H1 (cell line): Measurements from ENCODE around the gene EIF4A3. TPM values are rescaled to one million over a fixed set of nuclear protein-coding genes. Genes with fewer than 3 reads are reported as not detected.

Experiments
- CTCF ChIA-PET: fragments of 300-600 bp; sonication (Branson Sonifier 250); formaldehyde crosslinking; loops from one replicate; lab custom pipeline; 2021; ENCODE audit not compliant: partially characterized antibody; lab: Charles Lee
- POLR2A ChIA-PET: fragments of 300-600 bp; sonication (Branson Sonifier 250); formaldehyde crosslinking; loops from one replicate; lab custom pipeline; 2021; ENCODE audit warnings: inconsistent platforms; ENCODE audit not compliant: partially characterized antibody; lab: Charles Lee
- DNase-seq, 2 experiments: peaks; one replicate each; pipeline versions ENCODE4 v3.0.0 to v3.0.0-alpha.2; 2010 to 2022; ENCODE audit warnings: low spot score in 2 of 2, low read depth in 1 of 2, mixed read lengths in 1 of 2
- FAIRE-seq: peaks from 2 replicates; lab custom pipeline; 2011; peaks lifted over from hg19 to GRCh38; lab: Jason Lieb, UNC
- H2AFZ ChIP-seq: 2 replicates; pipeline ENCODE4 v1.8.1; 2012; ENCODE audit warnings: low read length, inconsistent platforms
- H2AK5ac ChIP-seq: 2 replicates; pipeline ENCODE4 v1.6.1; 2013; ENCODE audit warnings: low read depth, low read length
- H2BK120ac ChIP-seq: replicated peaks from 2 replicates; pipeline ENCODE3; 2013; ENCODE audit warnings: low read depth, low read length, inconsistent platforms
- H2BK12ac ChIP-seq: 2 replicates; pipeline ENCODE4 v1.6.1; 2013; ENCODE audit warnings: low read depth, low read length
- H2BK15ac ChIP-seq: 2 replicates; pipeline ENCODE4 v1.6.1; 2013; ENCODE audit warnings: low read length
- H2BK20ac ChIP-seq: 2 replicates; pipeline ENCODE4 v1.6.1; 2013; ENCODE audit warnings: low read length
- H2BK5ac ChIP-seq: 2 replicates; pipeline ENCODE4 v1.6.1; 2013; ENCODE audit warnings: low read depth, low read length
- H3K14ac ChIP-seq: 2 replicates; pipeline ENCODE4 v1.6.1; 2013; ENCODE audit warnings: inconsistent platforms; ENCODE audit not compliant: insufficient read length
- H3K18ac ChIP-seq: 2 replicates; pipeline ENCODE4 v1.6.1; 2013; ENCODE audit warnings: low read length; ENCODE audit errors: extremely low read depth
- H3K23ac ChIP-seq: 2 replicates; pipeline ENCODE4 v1.6.1; 2013; ENCODE audit warnings: inconsistent platforms; ENCODE audit not compliant: insufficient read length
- H3K23me2 ChIP-seq: 2 replicates; pipeline ENCODE4 v1.6.1; 2013; ENCODE audit warnings: low read depth, low read length
- H3K27ac ChIP-seq: 2 replicates; pipeline ENCODE4 v1.6.1; 2011; ENCODE audit warnings: low read depth, low read length, inconsistent platforms
- H3K27me3 ChIP-seq, 4 experiments: replicated peaks in 1 of 4; 1 replicate in 1 of 4; 2 replicates in 3 of 4; pipeline versions ENCODE4 v1.6.1 to v1.8.1; 2011 to 2013; ENCODE audit warnings: low read length in 3 of 4, mild to moderate bottlenecking in 3 of 4, inconsistent platforms in 2 of 4, mixed read lengths in 2 of 4, moderate library complexity in 1 of 4; ENCODE audit not compliant: control insufficient read depth in 3 of 4, insufficient read depth in 3 of 4; ENCODE audit errors: extremely low read depth in 1 of 4
- H3K36me3 ChIP-seq, 4 experiments: 2 replicates each; pipeline versions ENCODE4 v1.6.1 to v1.8.1; 2011 to 2013; ENCODE audit warnings: mild to moderate bottlenecking in 4 of 4, low read length in 3 of 4, moderate library complexity in 2 of 4, control low read depth in 1 of 4, inconsistent platforms in 1 of 4; ENCODE audit not compliant: insufficient read depth in 4 of 4, control insufficient read depth in 2 of 4
- H3K4ac ChIP-seq: replicated peaks from 2 replicates; pipeline ENCODE3; 2013; ENCODE audit warnings: low read length, low read depth, mixed read lengths, inconsistent platforms; ENCODE audit not compliant: insufficient read length
- H3K4me1 ChIP-seq, 4 experiments: replicated peaks in 1 of 4; 1 replicate in 1 of 4; 2 replicates in 3 of 4; pipeline versions ENCODE4 v1.6.1 to v1.8.1; 2011 to 2013; ENCODE audit warnings: low read length in 3 of 4, inconsistent platforms in 2 of 4, mixed read lengths in 1 of 4; ENCODE audit not compliant: insufficient read depth in 4 of 4, control insufficient read depth in 3 of 4
- H3K4me2 ChIP-seq, 2 experiments: 2 replicates each; pipeline versions ENCODE4 v1.6.1 to v1.8.1; 2011 to 2013; ENCODE audit warnings: low read depth in 2 of 2, low read length in 2 of 2, control low read depth in 1 of 2, inconsistent platforms in 1 of 2, mild to moderate bottlenecking in 1 of 2; ENCODE audit not compliant: insufficient read depth in 1 of 2
- H3K4me3 ChIP-seq, 4 experiments: fragments of 200-600, 300-600 bp in 1 of 4; sonication (generic), shearing (Covaris generic), sonication (Bioruptor Twin) in 1 of 4; 2 replicates each; pipeline versions ENCODE4 v1.5.1 to v1.8.1; 2011 to 2016; ENCODE audit warnings: low read length in 4 of 4, low read depth in 3 of 4, control low read depth in 2 of 4, inconsistent platforms in 2 of 4, mild to moderate bottlenecking in 2 of 4, mixed read lengths in 1 of 4, moderate library complexity in 1 of 4; ENCODE audit not compliant: insufficient read depth in 2 of 4; ENCODE audit errors: extremely low read depth in 1 of 4
- H3K56ac ChIP-seq: replicated peaks from 2 replicates; pipeline ENCODE3; 2013; ENCODE audit warnings: low read depth, mild to moderate bottlenecking, mixed read lengths, low read length, inconsistent platforms; ENCODE audit not compliant: insufficient read length
- H3K79me1 ChIP-seq: 2 replicates; pipeline ENCODE4 v1.6.1; 2013; ENCODE audit warnings: low read depth, low read length, control low read depth
- H3K79me2 ChIP-seq, 2 experiments: 2 replicates each; pipeline versions ENCODE4 v1.6.1 to v1.8.1; 2012 to 2013; ENCODE audit warnings: low read length in 2 of 2, mild to moderate bottlenecking in 2 of 2, inconsistent platforms in 1 of 2; ENCODE audit not compliant: insufficient read depth in 2 of 2, control insufficient read depth in 1 of 2
- H3K9ac ChIP-seq, 4 experiments: replicated peaks in 1 of 4; 1 replicate in 1 of 4; 2 replicates in 3 of 4; pipeline versions ENCODE4 v1.6.1 to v1.8.1; 2011 to 2013; ENCODE audit warnings: low read depth in 3 of 4, low read length in 3 of 4, control low read depth in 2 of 4, mild to moderate bottlenecking in 2 of 4, moderate library complexity in 2 of 4, inconsistent platforms in 1 of 4; ENCODE audit errors: extremely low read depth in 1 of 4
- H3K9me3 ChIP-seq, 2 experiments: 2 replicates each; pipeline versions ENCODE4 v1.6.1 to v1.8.1; 2012 to 2013; ENCODE audit warnings: mild to moderate bottlenecking in 2 of 2, moderate library complexity in 2 of 2, control low read depth in 1 of 2, inconsistent platforms in 1 of 2, low read depth in 1 of 2, low read length in 1 of 2, mixed read lengths in 1 of 2; ENCODE audit not compliant: insufficient read depth in 2 of 2
- H4K20me1 ChIP-seq, 2 experiments: replicated peaks in 1 of 2; 2 replicates each; pipeline versions ENCODE3 to v1.8.1; 2011 to 2013; ENCODE audit warnings: inconsistent platforms in 2 of 2, low read length in 2 of 2, mild to moderate bottlenecking in 1 of 2; ENCODE audit not compliant: insufficient read depth in 2 of 2, control insufficient read depth in 1 of 2
- H4K5ac ChIP-seq: 2 replicates; pipeline ENCODE4 v1.6.1; 2013; ENCODE audit warnings: low read length, low read depth, mixed read lengths, inconsistent platforms; ENCODE audit not compliant: insufficient read length
- H4K8ac ChIP-seq: 2 replicates; pipeline ENCODE4 v1.8.0; 2013; ENCODE audit warnings: mild to moderate bottlenecking, moderate library complexity, low read length, inconsistent platforms; ENCODE audit not compliant: insufficient read depth; ENCODE audit errors: extremely low read depth
- H4K91ac ChIP-seq: replicated peaks from 2 replicates; pipeline ENCODE3; 2013; ENCODE audit warnings: low read length, mixed read lengths, inconsistent platforms; ENCODE audit not compliant: insufficient read length
- ASH2L ChIP-seq: fragments of 200-600, 300-600 bp; sonication (generic); IDR thresholded peaks from one replicate; pipeline ENCODE4 v1.7.1; 2017; ENCODE audit warnings: low read length
- ATF2 ChIP-seq: IDR thresholded peaks from 2 replicates; pipeline ENCODE4 v1.6.1; 2012; ENCODE audit warnings: low read length, inconsistent platforms
- CHD1 ChIP-seq: IDR thresholded peaks from 2 replicates; pipeline ENCODE4 v1.6.1; 2012; ENCODE audit warnings: low read depth, low read length, improper control_type of control experiment
- KDM1A ChIP-seq: fragments of 200-600, 300-600 bp; sonication (generic); IDR thresholded peaks from 2 replicates; pipeline ENCODE4 v1.7.1; 2016; ENCODE audit warnings: mild to moderate bottlenecking, low read length, borderline replicate concordance
- NANOG ChIP-seq: IDR thresholded peaks from 2 replicates; pipeline ENCODE4 v1.6.1; 2011; ENCODE audit warnings: low read length, low read depth, mild to moderate bottlenecking, inconsistent platforms; ENCODE audit not compliant: insufficient read depth, poor library complexity, severe bottlenecking
- POLR2A ChIP-seq, 2 experiments: IDR thresholded peaks; 1 replicate in 1 of 2; 2 replicates in 1 of 2; pipeline ENCODE4 v1.6.1; 2011; ENCODE audit warnings: low read depth in 2 of 2, low read length in 2 of 2, mild to moderate bottlenecking in 2 of 2; ENCODE audit errors: control extremely low read depth in 1 of 2
- SRF ChIP-seq: IDR thresholded peaks from 2 replicates; pipeline ENCODE4 v1.6.1; 2011; ENCODE audit warnings: mild to moderate bottlenecking, low read depth, low read length, moderate library complexity
- TCF12 ChIP-seq: IDR thresholded peaks from 2 replicates; pipeline ENCODE4 v1.6.1; 2011; ENCODE audit warnings: low read depth, mild to moderate bottlenecking, low read length
- TEAD4 ChIP-seq: IDR thresholded peaks from 2 replicates; pipeline ENCODE4 v1.6.1; 2012; ENCODE audit warnings: low read depth, low read length, inconsistent platforms, mixed read lengths
- YY1 ChIP-seq: IDR thresholded peaks from 2 replicates; pipeline ENCODE4 v1.6.1; 2011; ENCODE audit warnings: low read depth, mild to moderate bottlenecking, low read length
- WGBS, 2 experiments: shearing (Covaris generic) in 1 of 2; methylation state at CpG; one replicate each; pipeline versions ENCODE4 v1.1.6 to v1.1.7; 2013 to 2015; ENCODE audit warnings: low lambda C conversion rate in 2 of 2, mixed read lengths in 2 of 2, inconsistent platforms in 1 of 2, low coverage in 1 of 2, missing lambda C conversion rate in 1 of 2; ENCODE audit not compliant: insufficient replicate concordance in 2 of 2, insufficient coverage in 1 of 2, insufficient read length in 1 of 2; ENCODE audit errors: extremely low coverage in 1 of 2, missing lambda C conversion rate in 1 of 2; 5-methylcytosine and 5-hydroxymethylcytosine counted together
- polyA plus RNA-seq, 7 experiments: library from polyadenylated mRNA; depleted of rRNA in 3 of 7; stranded (reverse) in 5 of 7; unstranded in 2 of 7; fragments of >200 nt in 5 of 7; fragments of 200-250 nt in 2 of 7; gene quantifications; 1 replicate in 5 of 7; 2 replicates in 1 of 7; 4 replicates in 1 of 7; pipeline versions ENCODE4 v1.2.1 to v1.2.3, GENCODE V29; 2011 to 2013; ENCODE audit warnings: missing spikeins in 2 of 7, mixed read lengths in 2 of 7
- total RNA-seq: library from RNA; stranded (reverse); fragmentation: NEBNext Ultra II Directional; extraction: Animal tissue kit (Norgen Biotek cat#: 25700); gene quantifications from 2 replicates; pipeline ENCODE4 v1.2.1, GENCODE V29; 2021
- TF ChIP-seq, protein P1 (sequence below): IDR thresholded peaks from 2 replicates; pipeline ENCODE4 v1.6.1; 2012; ENCODE audit warnings: inconsistent platforms

EIF4A3 gene
- total and polyA plus RNA-seq, 2 of the 8 experiments (the other 6 are each of a cell fraction or from before 2014, with no cell fraction given): 142 to 146 TPM

DNA sequence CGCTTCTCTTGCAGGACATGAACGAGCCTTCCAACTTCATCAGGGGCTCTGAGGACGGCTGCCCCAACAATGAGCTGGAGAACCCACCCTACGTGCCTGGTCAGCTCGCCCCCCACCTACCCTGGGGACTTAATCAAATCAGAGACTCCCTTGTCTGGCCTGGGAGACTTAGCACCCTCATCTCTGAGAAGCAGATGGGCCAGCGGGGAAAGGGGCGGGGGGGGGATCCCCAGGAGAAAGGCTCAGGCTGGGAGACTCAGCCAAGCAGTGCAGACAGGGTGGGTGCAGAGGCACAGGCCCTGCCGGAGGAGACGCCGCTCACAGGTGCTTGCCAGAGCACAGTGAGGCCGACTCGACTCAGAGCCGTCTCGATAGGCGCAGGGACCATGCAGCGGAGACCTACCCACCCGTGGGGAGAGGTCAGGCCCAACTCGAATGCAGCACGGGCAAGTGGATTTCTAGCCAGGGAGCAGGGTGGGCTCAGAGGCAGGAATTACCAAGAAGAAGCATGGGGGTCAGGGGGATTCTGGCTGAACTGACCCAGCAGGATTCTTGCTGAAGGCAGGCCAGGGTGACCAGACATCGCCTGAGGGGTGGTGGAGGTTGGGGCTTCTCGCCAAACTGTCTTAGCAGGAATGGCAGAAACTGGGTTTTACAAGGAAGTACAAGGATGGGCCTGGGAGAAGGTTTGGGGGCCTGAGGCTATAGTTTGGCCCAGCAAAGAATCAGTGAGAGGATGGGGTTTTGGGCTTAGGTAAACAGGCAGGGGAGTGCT is 35.8 kb downstream of the EIF4A3 start:
- H4K5ac ChIP-seq: no peak overlapping the region
- H4K20me1 ChIP-seq: no peaks in the 10 kb centered on the region
- no peak overlapping the region for H3K9ac ChIP-seq
- H4K91ac ChIP-seq: no peak overlapping the region
- FAIRE-seq: no peak
- peak overlapping the region; percentile 25 for H4K8ac ChIP-seq
- H3K27ac ChIP-seq: no peak overlapping the region
- no peak overlapping the region for H3K14ac ChIP-seq
- no peak overlapping the region for H3K4me2 ChIP-seq
- no peak overlapping the region for H3K18ac ChIP-seq
- no peak overlapping the region for H2BK15ac ChIP-seq
- no peaks in the 10 kb centered on the region for H3K9me3 ChIP-seq
- 86% methylated on average over 17 of the region's 21 CpGs; no CpG with 5 or more reads in 1 of the 2 experiments for WGBS, 2 experiments
- no peak overlapping the region for H2BK5ac ChIP-seq
- H3K79me1 ChIP-seq: 0 out of 2 replicates have a peak, but pooled peaks cover 2% of the 10 kb centered on the region
- no peak overlapping the region for H2AFZ ChIP-seq
- POLR2A ChIA-PET: interaction anchor here (1.2 to 3.6 kb wide), 4 partner anchors 10 to 36 kb away, joined by 3 to 20 read pairs (median 4); partner anchors contain the start of gene GAA
- DNase-seq: no peak
- no peak overlapping the region for H3K56ac ChIP-seq
- CTCF ChIA-PET: interaction anchor here (0.9 to 2.7 kb wide), 3 partner anchors 10 to 114 kb away, joined by 3 to 12 read pairs (median 8); partner anchors contain the start of gene GAA
- H2BK20ac ChIP-seq: no peak overlapping the region
- H2BK12ac ChIP-seq: no peak overlapping the region
- H3K4me3 ChIP-seq: no peak overlapping the region
- H3K23me2 ChIP-seq: no peaks in the 10 kb centered on the region
- H3K79me2 ChIP-seq: no peaks in the 10 kb centered on the region
- no peak overlapping the region for H2AK5ac ChIP-seq
- H3K36me3 ChIP-seq: no peaks in the 10 kb centered on the region
- no peak overlapping the region for H2BK120ac ChIP-seq
- H3K27me3 ChIP-seq: no peaks in the 10 kb centered on the region
- peaks cover 0 to 11% (median 8%) of the 10 kb centered on the region in 4 experiments; a peak in 4 of 7 replicates for H3K4me1 ChIP-seq
- no peak overlapping the region for H3K23ac ChIP-seq
- H3K4ac ChIP-seq: no peak overlapping the region
- TF ChIP-seq ATF2: no peak
- no peak for TF ChIP-seq SRF
- no peak for TF ChIP-seq YY1
- no peak for TF ChIP-seq TCF12
- no peak for TF ChIP-seq POLR2A (IDR thresholded peaks at IDR 0.05; ENCODE audit: control extremely low read depth in 1 of 2, low read depth in 2 of 2, low read length in 2 of 2)
- no peak for TF ChIP-seq NANOG
- TF ChIP-seq CHD1: no peak
- TF ChIP-seq TEAD4: no peak
- no peak for TF ChIP-seq ASH2L
- no peak for TF ChIP-seq KDM1A
- TF ChIP-seq, protein P1, sequence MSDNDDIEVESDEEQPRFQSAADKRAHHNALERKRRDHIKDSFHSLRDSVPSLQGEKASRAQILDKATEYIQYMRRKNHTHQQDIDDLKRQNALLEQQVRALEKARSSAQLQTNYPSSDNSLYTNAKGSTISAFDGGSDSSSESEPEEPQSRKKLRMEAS: no peak
